Esophagus muscularis mucosa (tissue), 4 donors: ENCODE measurements around the gene UBL3.

Source experiments
- CTCF ChIP-seq, 3 experiments: fragments of 200-600 bp in 2 of 3; fragments of 450-650 bp in 1 of 3; sonication (generic) in 2 of 3; IDR thresholded peaks; one replicate each; pipeline ENCODE4 v1.5.1; 2017 to 2019; ENCODE audit warnings: antibody characterized with exemption in 3 of 3, mild to moderate bottlenecking in 2 of 3, moderate library complexity in 1 of 3
- EP300 ChIP-seq: sonication (generic); formaldehyde crosslinking; IDR thresholded peaks from one replicate; pipeline ENCODE4 v1.6.1; 2017; ENCODE audit warnings: antibody characterized with exemption
- POLR2AphosphoS5 ChIP-seq, 2 donors: sonication (generic); formaldehyde crosslinking; IDR thresholded peaks; one replicate each; pipeline ENCODE4 v1.6.1; 2017; ENCODE audit warnings: antibody characterized with exemption in 2 of 2

GRCh38 chr13:29887030-29887557, 36.7 kb upstream of the UBL3 start:
- TF ChIP-seq CTCF (IDR thresholded peaks at IDR 0.05) (no peak), POLR2AphosphoS5 (IDR thresholded peaks at IDR 0.05) (no peak), EP300 (no peak)
